Nucleus accumbens (tissue), 56 donors: ENCODE data around the gene OR52A5.
A peak's percentile ranks its signal among the peaks of the same experiment; 100 is the strongest.
"Not testable (repeated sequence)": the region's sequence is repeated elsewhere in the genome, so short reads cannot be mapped to it uniquely, and the experiment has no call there.

Source experiments
- DNase-seq, 56 donors: peaks; one replicate each; lab custom pipeline; 2025; lab: John Stamatoyannopoulos, UW

Gene OR52A5

GRCh38 chr11:5137996-5138395 lies at the start of gene OR52A5:
OR52A5 (minus strand) TSS chr11:5138356; CDS start chr11:5132642, 5,714 bp downstream.
- no peak for DNase-seq

GRCh38 chr11:5178046-5178837 lies 40.1 kb upstream of the OR52A5 start:
- no peak for DNase-seq

- DNase-seq = no peak
These were observed 36.8 kb upstream of the OR52A5 start for GRCh38 chr11:5174934-5175333.

- DNase-seq = no peak
These were observed 33.7 kb upstream of the OR52A5 start for GRCh38 chr11:5171856-5172255.

GRCh38 chr11:5165898-5166297 lies 27.7 kb upstream of the OR52A5 start:
- not testable (repeated sequence) for DNase-seq

GRCh38 chr11:5164807-5165206 lies 26.7 kb upstream of the OR52A5 start:
- not testable (repeated sequence) for DNase-seq

- DNase-seq = not testable (repeated sequence)
These were observed 22.9 kb upstream of the OR52A5 start for GRCh38 chr11:5161045-5161444.

GRCh38 chr11:5160217-5160616 lies 22.1 kb upstream of the OR52A5 start:
- DNase-seq = not testable (repeated sequence)

- no peak for DNase-seq
These were observed 21.6 kb upstream of the OR52A5 start for GRCh38 chr11:5159806-5160205.

- no peak for DNase-seq
These were observed 16.5 kb upstream of the OR52A5 start, which contains the start of gene OR52A1 for GRCh38 chr11:5154657-5155056. OR52A1 (minus strand) TSS chr11:5154757; CDS start chr11:5152369, 2,388 bp downstream.

GRCh38 chr11:5153574-5154431 lies 15.6 kb upstream of the OR52A5 start:
- DNase-seq = no peak

- no peak for DNase-seq
These were observed 13.6 kb upstream of the OR52A5 start for GRCh38 chr11:5151713-5152153.

- DNase-seq = not testable (repeated sequence)
These were observed 6.0 kb upstream of the OR52A5 start for GRCh38 chr11:5144206-5144605.

GRCh38 chr11:5137014-5137413 lies 1.1 kb downstream of the OR52A5 start:
- no peak for DNase-seq

GRCh38 chr11:5136261-5136660 lies 1.9 kb downstream of the OR52A5 start:
- no peak for DNase-seq

- DNase-seq = no peak
These were observed 6.4 kb downstream of the OR52A5 start for GRCh38 chr11:5131584-5132335.

GRCh38 chr11:5129457-5129877 lies 8.7 kb downstream of the OR52A5 start:
- DNase-seq = no peak

- DNase-seq = no peak
These were observed 13.1 kb downstream of the OR52A5 start for GRCh38 chr11:5124891-5125620.

GRCh38 chr11:5123802-5124521 lies 14.2 kb downstream of the OR52A5 start:
- peak in 38 of 56 donors; percentile 0 to 79 (median 12) for DNase-seq
